ENCODE results near the gene KLHL29. TPM values are rescaled to one million over a fixed set of nuclear protein-coding genes. Genes with fewer than 3 reads are reported as not detected.

Gene KLHL29
- total RNA-seq, 1 experiment from 2014 or later = 7.7 TPM

DNA sequence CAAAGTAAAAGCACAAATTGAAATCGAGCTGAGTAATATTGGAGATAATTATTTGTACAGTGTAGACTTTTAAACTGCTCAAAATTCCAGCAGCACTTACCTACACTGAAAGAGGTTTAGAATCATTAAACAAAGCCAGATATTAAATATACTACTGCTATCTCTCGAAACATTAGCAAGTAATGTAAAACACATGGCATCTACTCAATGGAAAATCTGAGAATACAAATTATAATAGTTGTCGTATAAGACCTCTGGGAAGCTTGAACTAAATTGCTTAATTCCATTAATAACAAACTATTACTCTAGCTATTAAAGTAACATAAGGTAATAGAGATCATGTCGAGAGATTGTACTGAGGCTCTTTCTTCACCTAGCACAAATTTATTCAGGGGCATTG is 108.9 kb downstream of the KLHL29 start:
- H3K27me3 ChIP-seq (ENCODE audit: control insufficient read depth, insufficient read depth, low read length) = no peaks in the 10 kb centered on the region
- no peaks in the 10 kb centered on the region for H3K36me3 ChIP-seq (ENCODE audit: control insufficient read depth, insufficient read depth, low read length)
- no peaks in the 10 kb centered on the region for H3K9me3 ChIP-seq (ENCODE audit: control insufficient read depth, insufficient read depth, low read depth, low read length)
- ChIA-PET CTCF (no interaction called here), POLR2A (no interaction called here)
- in situ Hi-C loops (cut with HindIII; ENCODE audit: low pct_unique_long_range_greater_than_20kb, low sequenced_read_pairs) = no loop called here
- ATAC-seq (no peak), DNase-seq (ENCODE audit: low read depth, low spot score) (no peak)
- intact Hi-C loops (cut with micrococcal nuclease; ENCODE audit: unreplicated experiment) = no loop called here
- no TSS peak for BruUV-seq (replicated peaks)
- TF ChIP-seq POLR2AphosphoS5 (IDR thresholded peaks at IDR 0.05; ENCODE audit: low read depth, low read length) (no peak), TCF7L2 (IDR thresholded peaks at IDR 0.05; ENCODE audit: low read depth, low read length) (no peak), SIN3A (IDR thresholded peaks at IDR 0.05; ENCODE audit: borderline replicate concordance, insufficient read depth, low read depth, low read length) (no peak)
- TF ChIP-seq, protein P1, sequence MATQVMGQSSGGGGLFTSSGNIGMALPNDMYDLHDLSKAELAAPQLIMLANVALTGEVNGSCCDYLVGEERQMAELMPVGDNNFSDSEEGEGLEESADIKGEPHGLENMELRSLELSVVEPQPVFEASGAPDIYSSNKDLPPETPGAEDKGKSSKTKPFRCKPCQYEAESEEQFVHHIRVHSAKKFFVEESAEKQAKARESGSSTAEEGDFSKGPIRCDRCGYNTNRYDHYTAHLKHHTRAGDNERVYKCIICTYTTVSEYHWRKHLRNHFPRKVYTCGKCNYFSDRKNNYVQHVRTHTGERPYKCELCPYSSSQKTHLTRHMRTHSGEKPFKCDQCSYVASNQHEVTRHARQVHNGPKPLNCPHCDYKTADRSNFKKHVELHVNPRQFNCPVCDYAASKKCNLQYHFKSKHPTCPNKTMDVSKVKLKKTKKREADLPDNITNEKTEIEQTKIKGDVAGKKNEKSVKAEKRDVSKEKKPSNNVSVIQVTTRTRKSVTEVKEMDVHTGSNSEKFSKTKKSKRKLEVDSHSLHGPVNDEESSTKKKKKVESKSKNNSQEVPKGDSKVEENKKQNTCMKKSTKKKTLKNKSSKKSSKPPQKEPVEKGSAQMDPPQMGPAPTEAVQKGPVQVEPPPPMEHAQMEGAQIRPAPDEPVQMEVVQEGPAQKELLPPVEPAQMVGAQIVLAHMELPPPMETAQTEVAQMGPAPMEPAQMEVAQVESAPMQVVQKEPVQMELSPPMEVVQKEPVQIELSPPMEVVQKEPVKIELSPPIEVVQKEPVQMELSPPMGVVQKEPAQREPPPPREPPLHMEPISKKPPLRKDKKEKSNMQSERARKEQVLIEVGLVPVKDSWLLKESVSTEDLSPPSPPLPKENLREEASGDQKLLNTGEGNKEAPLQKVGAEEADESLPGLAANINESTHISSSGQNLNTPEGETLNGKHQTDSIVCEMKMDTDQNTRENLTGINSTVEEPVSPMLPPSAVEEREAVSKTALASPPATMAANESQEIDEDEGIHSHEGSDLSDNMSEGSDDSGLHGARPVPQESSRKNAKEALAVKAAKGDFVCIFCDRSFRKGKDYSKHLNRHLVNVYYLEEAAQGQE (IDR thresholded peaks at IDR 0.05; ENCODE audit: insufficient read depth in 1 of 2, low read depth in 2 of 2, low read length in 1 of 2) = no peak
- TF ChIP-seq, protein P2, sequence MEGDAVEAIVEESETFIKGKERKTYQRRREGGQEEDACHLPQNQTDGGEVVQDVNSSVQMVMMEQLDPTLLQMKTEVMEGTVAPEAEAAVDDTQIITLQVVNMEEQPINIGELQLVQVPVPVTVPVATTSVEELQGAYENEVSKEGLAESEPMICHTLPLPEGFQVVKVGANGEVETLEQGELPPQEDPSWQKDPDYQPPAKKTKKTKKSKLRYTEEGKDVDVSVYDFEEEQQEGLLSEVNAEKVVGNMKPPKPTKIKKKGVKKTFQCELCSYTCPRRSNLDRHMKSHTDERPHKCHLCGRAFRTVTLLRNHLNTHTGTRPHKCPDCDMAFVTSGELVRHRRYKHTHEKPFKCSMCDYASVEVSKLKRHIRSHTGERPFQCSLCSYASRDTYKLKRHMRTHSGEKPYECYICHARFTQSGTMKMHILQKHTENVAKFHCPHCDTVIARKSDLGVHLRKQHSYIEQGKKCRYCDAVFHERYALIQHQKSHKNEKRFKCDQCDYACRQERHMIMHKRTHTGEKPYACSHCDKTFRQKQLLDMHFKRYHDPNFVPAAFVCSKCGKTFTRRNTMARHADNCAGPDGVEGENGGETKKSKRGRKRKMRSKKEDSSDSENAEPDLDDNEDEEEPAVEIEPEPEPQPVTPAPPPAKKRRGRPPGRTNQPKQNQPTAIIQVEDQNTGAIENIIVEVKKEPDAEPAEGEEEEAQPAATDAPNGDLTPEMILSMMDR (IDR thresholded peaks at IDR 0.05) = no peak
- H3K4me1 ChIP-seq (ENCODE audit: control insufficient read depth, insufficient read depth, low read length) = no peaks in the 10 kb centered on the region
- no peak overlapping the region for H3K27ac ChIP-seq (ENCODE audit: low read length)
- no peak overlapping the region for H3K4me3 ChIP-seq (ENCODE audit: low read depth in 2 of 2, low read length in 2 of 2)

DNA sequence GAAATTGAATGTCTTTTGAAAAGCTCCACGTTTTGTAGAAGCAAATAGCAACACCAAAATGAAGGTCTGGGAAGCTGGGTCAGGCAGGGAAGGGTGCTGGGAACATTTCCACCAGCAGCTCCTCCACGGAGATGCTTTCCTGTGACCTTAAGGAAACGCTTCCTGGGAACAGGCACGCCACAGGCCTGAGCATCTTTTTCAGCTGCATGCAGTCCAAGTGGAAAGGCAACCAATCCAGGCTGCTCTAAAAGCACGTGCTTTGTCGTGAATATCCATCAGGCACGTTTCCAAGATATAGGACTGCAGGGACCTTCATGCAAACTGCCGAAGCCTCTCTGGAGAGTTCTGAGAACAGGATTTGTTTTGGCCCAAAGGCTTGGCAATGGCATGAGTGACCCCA is 109.3 kb downstream of the KLHL29 start:
- no peak for ATAC-seq
- CTCF ChIA-PET = no interaction called here
- intact Hi-C loops (cut with micrococcal nuclease; ENCODE audit: unreplicated experiment) = no loop called here
- Histone ChIP-seq H3K4me1 (ENCODE audit: control insufficient read depth, insufficient read depth, low read length) (no peaks in the 10 kb centered on the region), H3K4me3 (ENCODE audit: low read depth in 2 of 2, low read length in 2 of 2) (no peak overlapping the region), H3K36me3 (ENCODE audit: control insufficient read depth, insufficient read depth, low read length) (no peaks in the 10 kb centered on the region), H3K9me3 (ENCODE audit: control insufficient read depth, insufficient read depth, low read depth, low read length) (no peaks in the 10 kb centered on the region), H3K27me3 (ENCODE audit: control insufficient read depth, insufficient read depth, low read length) (no peaks in the 10 kb centered on the region), H3K27ac (ENCODE audit: low read length) (no peak overlapping the region)
- in situ Hi-C loops (cut with HindIII; ENCODE audit: low pct_unique_long_range_greater_than_20kb, low sequenced_read_pairs) = no loop called here
- POLR2A ChIA-PET = no interaction called here
- TF ChIP-seq, protein P1 (IDR thresholded peaks at IDR 0.05; ENCODE audit: insufficient read depth in 1 of 2, low read depth in 2 of 2, low read length in 1 of 2) = no peak
- TF ChIP-seq TCF7L2 (IDR thresholded peaks at IDR 0.05; ENCODE audit: low read depth, low read length) = no peak
- TF ChIP-seq POLR2AphosphoS5 (IDR thresholded peaks at IDR 0.05; ENCODE audit: low read depth, low read length) = no peak
- no peak for TF ChIP-seq SIN3A (IDR thresholded peaks at IDR 0.05; ENCODE audit: borderline replicate concordance, insufficient read depth, low read depth, low read length)
- TF ChIP-seq, protein P2 (IDR thresholded peaks at IDR 0.05) = no peak
- no TSS peak for BruUV-seq (replicated peaks)
- DNase-seq (ENCODE audit: low read depth, low spot score) = no peak

All from Panc1 (cell line).